Prostate gland (tissue), 2 donors: ENCODE measurements around the gene SLC25A19. TPM values are rescaled to one million over a fixed set of nuclear protein-coding genes. Genes with fewer than 3 reads are reported as not detected.

ENCODE experiments used
- DNase-seq: peaks from one replicate; pipeline ENCODE4 v3.0.0-alpha.2; 2019; ENCODE audit warnings: low spot score
- H3K27ac ChIP-seq, 2 donors: fragments of 200-600 bp; sonication (generic); 2 replicates each; pipeline ENCODE4 v1.5.1; 2017 to 2019
- H3K27me3 ChIP-seq: fragments of 200-600 bp; sonication (generic); replicated peaks from 2 replicates; pipeline ENCODE4 v1.5.1; 2019; ENCODE audit not compliant: insufficient read depth
- H3K36me3 ChIP-seq, 2 donors: fragments of 200-600 bp; sonication (generic); 1 replicate in 1 of 2; 2 replicates in 1 of 2; pipeline versions ENCODE4 v1.5.1 to v1.8.1; 2017 to 2019
- H3K4me1 ChIP-seq: fragments of 200-600 bp; sonication (generic); replicated peaks from 2 replicates; pipeline ENCODE4 v1.5.1; 2019
- H3K4me3 ChIP-seq, 2 donors: fragments of 200-600 bp; sonication (generic); 2 replicates each; pipeline ENCODE4 v1.5.1; 2017 to 2019
- H3K9me3 ChIP-seq: fragments of 200-600 bp; sonication (generic); 2 replicates; pipeline ENCODE4 v1.5.1; 2017
- CTCF ChIP-seq, 4 experiments: fragments of 200-600 bp in 2 of 4; fragments of 450-650 bp in 2 of 4; sonication (generic) in 2 of 4; IDR thresholded peaks; 1 replicate in 3 of 4; 2 replicates in 1 of 4; pipeline ENCODE4 v1.5.1; 2016 to 2019; ENCODE audit warnings: antibody characterized with exemption in 4 of 4, mild to moderate bottlenecking in 2 of 4, moderate library complexity in 2 of 4
- POLR2A ChIP-seq: fragments of 450-650 bp; IDR thresholded peaks from one replicate; pipeline ENCODE4 v1.6.1; 2016; ENCODE audit warnings: antibody characterized with exemption, mild to moderate bottlenecking
- POLR2AphosphoS5 ChIP-seq: sonication (generic); formaldehyde crosslinking; IDR thresholded peaks from one replicate; pipeline ENCODE4 v1.6.1; 2017; ENCODE audit warnings: antibody characterized with exemption
- WGBS: methylation state at CpG from one replicate; pipeline ENCODE4 v1.1.5; 2018; 5-methylcytosine and 5-hydroxymethylcytosine counted together
- intact Hi-C: fragments of 100-400 bp; cut with DNase I; formaldehyde crosslinking; loops from one replicate; pipeline ENCODE4 v1.14.2; 2022
- total RNA-seq, 2 donors: library from RNA; depleted of rRNA; stranded (reverse); fragments of >200 nt; gene quantifications; one replicate each; pipeline ENCODE4 v1.1.0, GENCODE V29; 2016

Gene SLC25A19
- total RNA-seq, 2 donors from 2014 or later: 5.2 to 15.2 TPM

GRCh38 chr17:75319904-75320691 lies 30.9 kb upstream of the SLC25A19 start:
- H3K4me3 ChIP-seq: no peak overlapping the region
- H3K27me3 ChIP-seq: no peaks in the 10 kb centered on the region
- 89% methylated on average over 20 of the region's 20 CpGs for WGBS
- intact Hi-C loops: loop anchor here (10.0 kb wide), 1 partner anchor 195 kb away; the partner anchor contains the start of genes CASKIN2 and TSEN54
- H3K9me3 ChIP-seq: no peaks in the 10 kb centered on the region
- H3K4me1 ChIP-seq: no peaks in the 10 kb centered on the region
- H3K36me3 ChIP-seq: peaks cover 0 to 9% of the 10 kb centered on the region in 2 donors
- TF ChIP-seq CTCF (IDR thresholded peaks at IDR 0.05): no peak
- no peak for TF ChIP-seq POLR2A
- no peak for TF ChIP-seq POLR2AphosphoS5
- no peak overlapping the region for H3K27ac ChIP-seq
- no peak for DNase-seq

- intact Hi-C loops: no loop called here
- H3K36me3 ChIP-seq: peaks cover 0 to 9% of the 10 kb centered on the region in 2 donors
- TF ChIP-seq POLR2A (no peak), POLR2AphosphoS5 (no peak), CTCF (IDR thresholded peaks at IDR 0.05) (no peak)
Observed at GRCh38 chr17:75318615-75319222, 29.5 kb upstream of the SLC25A19 start.

GRCh38 chr17:75318211-75318610 lies 29.0 kb upstream of the SLC25A19 start:
- Histone ChIP-seq H3K36me3 (peaks cover 0 to 9% of the 10 kb centered on the region in 2 donors), H3K9me3 (no peaks in the 10 kb centered on the region), H3K4me1 (no peaks in the 10 kb centered on the region), H3K27ac (no peak overlapping the region), H3K4me3 (no peak overlapping the region), H3K27me3 (no peaks in the 10 kb centered on the region)
- DNase-seq: no peak
- intact Hi-C loops: no loop called here
- 71% methylated on average over 10 of the region's 10 CpGs for WGBS
- TF ChIP-seq CTCF (IDR thresholded peaks at IDR 0.05) (no peak), POLR2A (no peak), POLR2AphosphoS5 (no peak)

More at GRCh38 chr17:75318615-75319222, 29.5 kb upstream of the SLC25A19 start:
- Histone ChIP-seq H3K27ac (no peak overlapping the region), H3K9me3 (no peaks in the 10 kb centered on the region), H3K27me3 (no peaks in the 10 kb centered on the region), H3K4me1 (no peaks in the 10 kb centered on the region), H3K4me3 (no peak overlapping the region)
- 90% methylated on average over 10 of the region's 10 CpGs for WGBS
- no peak for DNase-seq

GRCh38 chr17:75317671-75318070 lies 28.4 kb upstream of the SLC25A19 start:
- no peak overlapping the region for H3K4me3 ChIP-seq
- H3K36me3 ChIP-seq: peaks cover 0 to 9% of the 10 kb centered on the region in 2 donors
- H3K4me1 ChIP-seq: no peaks in the 10 kb centered on the region
- DNase-seq: no peak
- TF ChIP-seq CTCF (IDR thresholded peaks at IDR 0.05) (no peak), POLR2A (no peak), POLR2AphosphoS5 (no peak)
- no peaks in the 10 kb centered on the region for H3K27me3 ChIP-seq
- no peak overlapping the region for H3K27ac ChIP-seq
- WGBS: 75% methylated on average over 11 of the region's 11 CpGs
- intact Hi-C loops: no loop called here
- H3K9me3 ChIP-seq: no peaks in the 10 kb centered on the region
